SIG-M5 (cell line): Measurements from ENCODE around the gene LIPH.
"Not testable (repeated sequence)": the region's sequence is repeated elsewhere in the genome, so short reads cannot be mapped to it uniquely, and the experiment has no call there.

Experiments
- DNase-seq: peaks from one replicate; lab custom pipeline; 2025; lab: John Stamatoyannopoulos, UW

LIPH gene

GRCh38 chr3:185488465-185488864 lies 63.9 kb downstream of the LIPH start:
- DNase-seq = no peak

- DNase-seq = no peak
These were observed 66.0 kb downstream of the LIPH start for GRCh38 chr3:185486394-185486793.

DNA sequence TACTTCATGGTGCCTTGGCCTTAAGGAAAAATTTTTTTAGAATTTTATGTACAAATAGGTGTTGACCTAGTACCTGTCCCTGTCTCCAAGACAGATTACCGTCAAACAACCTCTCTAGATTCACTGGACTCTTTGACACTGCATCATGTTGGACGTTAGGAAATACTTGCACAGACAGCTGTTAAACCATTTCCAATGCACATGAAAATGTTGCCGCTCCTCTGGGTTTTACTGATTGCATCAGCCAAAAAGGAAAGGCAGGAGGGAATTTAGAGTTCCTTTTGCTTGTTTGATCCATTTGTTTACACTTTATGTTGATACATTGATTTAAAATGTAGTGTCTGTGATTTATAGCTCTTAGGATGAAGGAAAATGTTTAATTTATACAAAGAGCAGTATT lies 68.1 kb downstream of the LIPH start:
- no peak for DNase-seq

GRCh38 chr3:185479373-185479945 lies 72.9 kb downstream of the LIPH start:
- no peak for DNase-seq

GRCh38 chr3:185477316-185477715 lies 75.1 kb downstream of the LIPH start:
- DNase-seq = no peak

DNA sequence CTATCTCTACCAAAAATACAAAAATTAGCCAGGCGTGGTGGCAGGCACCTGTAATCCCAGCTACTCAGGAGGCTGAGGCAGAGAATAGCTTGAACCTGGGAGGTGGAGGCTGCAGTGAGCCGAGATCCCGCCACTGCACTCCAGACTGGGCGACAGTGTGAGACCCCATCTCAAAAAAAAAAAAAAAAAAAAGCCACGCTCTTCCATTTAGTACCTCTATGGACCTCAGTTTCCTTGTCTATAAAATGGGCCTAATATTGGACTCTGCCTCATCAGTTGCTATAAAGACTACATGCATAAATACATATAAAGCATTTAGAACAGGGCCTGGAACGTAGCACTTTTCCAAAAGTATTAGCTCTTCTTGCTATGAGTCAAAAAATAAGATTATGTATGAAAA lies 77.5 kb downstream of the LIPH start:
- not testable (repeated sequence) for DNase-seq

DNA sequence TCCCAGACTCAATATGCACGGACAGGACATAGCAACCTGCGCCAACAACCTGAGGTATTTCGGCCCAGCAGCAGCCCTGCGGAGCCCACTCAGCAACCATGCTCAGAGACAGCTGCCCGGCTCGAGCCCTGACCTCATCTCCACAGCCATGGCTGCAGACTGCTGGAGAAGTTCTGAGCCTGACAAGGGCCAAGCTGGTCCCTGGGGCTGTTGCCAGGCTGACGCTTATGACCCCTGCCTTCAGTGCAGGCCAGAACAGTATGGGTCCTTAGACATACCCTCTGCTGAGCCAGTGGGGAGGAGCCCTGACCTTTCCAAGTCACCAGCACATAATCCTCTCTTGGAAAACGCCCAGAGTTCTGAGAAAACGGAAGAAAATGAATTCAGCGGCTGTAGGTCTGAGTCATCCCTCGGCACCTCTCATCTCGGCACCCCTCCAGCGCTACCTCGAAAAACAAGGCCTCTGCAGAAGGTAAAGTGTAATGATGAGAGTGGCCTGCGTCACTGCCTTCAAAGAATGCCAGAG lies 79.0 kb downstream of the LIPH start:
- no peak for DNase-seq

- DNase-seq = no peak
These were observed 82.1 kb downstream of the LIPH start for GRCh38 chr3:185470323-185470722.

- DNase-seq = no peak
These were observed 82.8 kb downstream of the LIPH start for GRCh38 chr3:185469542-185469941.

DNA sequence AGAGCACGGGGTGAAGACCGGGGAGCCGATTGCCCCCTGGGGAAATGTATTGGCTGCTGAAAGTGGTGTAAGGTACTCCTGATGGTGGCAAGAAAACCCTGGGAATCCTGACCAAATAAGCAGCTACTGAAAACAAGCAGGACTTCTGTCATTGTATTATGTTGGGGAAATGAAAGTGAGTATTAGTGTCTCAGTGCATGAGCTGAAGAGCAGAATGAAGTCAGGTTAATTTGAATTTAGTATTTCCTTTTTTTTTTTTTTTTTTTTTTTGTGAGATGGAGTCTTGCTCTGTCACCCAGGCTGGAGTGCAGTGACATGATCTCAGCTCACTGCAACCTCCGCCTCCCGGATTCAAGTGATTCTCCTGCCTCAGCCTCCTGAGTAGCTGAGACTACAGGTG lies 86.3 kb downstream of the LIPH start:
- not testable (repeated sequence) for DNase-seq

DNA sequence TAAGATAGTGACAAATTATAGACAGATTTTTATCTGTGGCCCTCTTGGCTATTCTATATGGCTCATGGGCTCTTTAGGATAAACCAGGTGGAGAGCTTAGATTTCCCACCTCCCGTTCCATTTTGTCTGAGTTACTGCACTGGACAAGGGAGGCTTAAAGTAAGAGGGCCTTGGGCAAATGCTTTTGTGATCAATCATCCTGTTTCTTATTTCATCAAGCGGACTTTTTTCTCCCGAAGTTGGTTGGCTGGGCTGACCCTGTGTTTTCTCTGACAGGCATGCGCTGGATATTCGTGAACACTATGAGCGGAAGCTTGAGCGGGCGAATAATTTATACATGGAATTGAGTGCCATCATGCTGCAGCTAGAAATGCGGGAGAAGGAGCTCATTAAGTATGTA lies 86.9 kb downstream of the LIPH start:
- no peak for DNase-seq

- no peak for DNase-seq
These were observed 91.6 kb downstream of the LIPH start for GRCh38 chr3:185460719-185461350.

DNA sequence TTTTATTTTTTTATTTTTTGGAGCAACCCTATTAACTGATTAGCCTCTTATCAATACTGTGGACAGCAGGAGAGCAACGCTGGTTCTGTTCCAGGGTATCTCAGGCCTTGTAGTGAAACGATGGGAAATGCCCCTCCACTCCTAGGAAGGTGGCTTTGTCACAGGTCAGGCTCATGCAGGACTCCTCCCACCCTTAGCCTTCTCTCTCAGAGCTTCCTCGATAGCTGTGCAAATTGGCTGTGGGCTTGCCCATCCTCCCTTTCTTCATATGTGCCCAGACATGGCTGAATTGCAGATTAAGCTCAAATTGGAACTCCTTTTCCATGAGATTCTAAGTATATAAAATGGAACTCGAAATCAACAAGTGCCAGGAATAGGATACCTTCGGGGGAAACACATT lies 92.1 kb downstream of the LIPH start:
- DNase-seq = no peak

DNA sequence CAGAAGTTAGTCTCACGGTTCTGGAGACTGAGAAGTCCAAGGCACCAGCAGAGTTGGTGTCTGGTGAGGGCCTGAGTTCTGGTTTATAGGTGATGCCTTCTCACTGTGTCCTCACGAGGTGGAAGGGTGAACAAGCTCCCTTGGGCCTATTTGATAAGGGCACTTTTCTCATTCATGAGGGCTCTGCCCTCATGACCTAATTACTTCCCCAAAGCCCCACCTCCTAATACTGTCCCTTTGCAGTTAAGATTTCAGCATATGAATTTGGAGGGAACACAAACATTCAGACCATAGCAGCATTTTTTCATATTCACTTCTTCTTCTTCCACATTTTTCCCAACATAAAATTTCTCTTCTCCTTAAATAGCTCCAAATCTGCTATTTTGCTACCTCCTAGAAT lies 95.0 kb downstream of the LIPH start:
- DNase-seq = no peak
